ENCODE measurements around the gene SLC15A1.

DNA sequence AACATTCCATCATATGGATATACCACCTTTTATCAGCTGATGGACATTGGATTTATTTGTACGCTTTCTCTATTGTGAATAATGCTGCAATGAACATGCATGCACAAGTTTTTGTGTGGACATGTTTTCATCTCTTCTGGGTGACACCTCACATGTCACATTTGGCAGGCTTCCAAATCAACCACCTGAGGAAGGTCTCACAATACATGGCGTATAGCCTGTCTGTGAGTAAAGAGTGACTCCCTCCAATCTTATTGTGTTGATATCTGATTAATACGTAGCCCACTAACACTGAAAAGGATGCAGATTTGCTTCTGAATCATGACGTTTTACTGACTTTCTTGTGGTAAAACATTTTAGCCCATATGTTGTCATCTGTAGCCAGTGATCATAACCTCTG, 61.1 kb downstream of the SLC15A1 start:
- TF ChIP-seq, protein P1, sequence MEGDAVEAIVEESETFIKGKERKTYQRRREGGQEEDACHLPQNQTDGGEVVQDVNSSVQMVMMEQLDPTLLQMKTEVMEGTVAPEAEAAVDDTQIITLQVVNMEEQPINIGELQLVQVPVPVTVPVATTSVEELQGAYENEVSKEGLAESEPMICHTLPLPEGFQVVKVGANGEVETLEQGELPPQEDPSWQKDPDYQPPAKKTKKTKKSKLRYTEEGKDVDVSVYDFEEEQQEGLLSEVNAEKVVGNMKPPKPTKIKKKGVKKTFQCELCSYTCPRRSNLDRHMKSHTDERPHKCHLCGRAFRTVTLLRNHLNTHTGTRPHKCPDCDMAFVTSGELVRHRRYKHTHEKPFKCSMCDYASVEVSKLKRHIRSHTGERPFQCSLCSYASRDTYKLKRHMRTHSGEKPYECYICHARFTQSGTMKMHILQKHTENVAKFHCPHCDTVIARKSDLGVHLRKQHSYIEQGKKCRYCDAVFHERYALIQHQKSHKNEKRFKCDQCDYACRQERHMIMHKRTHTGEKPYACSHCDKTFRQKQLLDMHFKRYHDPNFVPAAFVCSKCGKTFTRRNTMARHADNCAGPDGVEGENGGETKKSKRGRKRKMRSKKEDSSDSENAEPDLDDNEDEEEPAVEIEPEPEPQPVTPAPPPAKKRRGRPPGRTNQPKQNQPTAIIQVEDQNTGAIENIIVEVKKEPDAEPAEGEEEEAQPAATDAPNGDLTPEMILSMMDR (conservative IDR thresholded peaks at IDR 0.05 in 1 of 2, IDR thresholded peaks at IDR 0.05 in 1 of 2; ENCODE audit: extremely low read depth in 1 of 2, insufficient read depth in 1 of 2, low read depth in 1 of 2, low read length in 2 of 2), result no peak
- TF ChIP-seq EZH2 (IDR thresholded peaks at IDR 0.05; ENCODE audit: borderline replicate concordance, low read length), result no peak

Measured in mammary epithelial cell (primary cell).